Measurements from ENCODE around the gene CASZ1.

CASZ1 gene

GRCh38 chr1:10824821-10825540 is 28.5 kb upstream of the CASZ1 start:
- DNase-seq = no peak

GRCh38 chr1:10823000-10823401 is 26.6 kb upstream of the CASZ1 start:
- DNase-seq = peak; percentile 39

GRCh38 chr1:10821388-10821787 is 24.9 kb upstream of the CASZ1 start:
- DNase-seq = no peak

DNA sequence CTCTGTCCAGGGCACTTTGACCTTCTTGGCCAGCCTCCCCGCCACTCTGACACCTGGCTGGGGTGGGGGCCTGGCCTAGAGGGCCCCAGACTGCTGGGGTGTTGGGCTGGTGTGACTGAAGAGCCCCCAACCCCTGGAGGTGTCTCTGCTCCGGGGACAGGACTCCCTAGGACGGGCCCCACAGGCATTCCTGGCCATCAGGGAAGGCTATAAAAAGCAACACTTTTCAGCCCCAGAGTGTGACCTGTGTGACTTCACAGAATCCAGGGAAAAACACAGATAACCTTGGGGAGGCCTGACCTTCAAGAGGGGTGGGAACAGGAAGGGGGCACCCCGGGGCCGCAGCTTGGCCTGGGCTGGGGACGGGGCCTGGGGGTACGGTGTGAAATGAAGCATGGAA is 24.0 kb upstream of the CASZ1 start:
- no peak for DNase-seq

DNA sequence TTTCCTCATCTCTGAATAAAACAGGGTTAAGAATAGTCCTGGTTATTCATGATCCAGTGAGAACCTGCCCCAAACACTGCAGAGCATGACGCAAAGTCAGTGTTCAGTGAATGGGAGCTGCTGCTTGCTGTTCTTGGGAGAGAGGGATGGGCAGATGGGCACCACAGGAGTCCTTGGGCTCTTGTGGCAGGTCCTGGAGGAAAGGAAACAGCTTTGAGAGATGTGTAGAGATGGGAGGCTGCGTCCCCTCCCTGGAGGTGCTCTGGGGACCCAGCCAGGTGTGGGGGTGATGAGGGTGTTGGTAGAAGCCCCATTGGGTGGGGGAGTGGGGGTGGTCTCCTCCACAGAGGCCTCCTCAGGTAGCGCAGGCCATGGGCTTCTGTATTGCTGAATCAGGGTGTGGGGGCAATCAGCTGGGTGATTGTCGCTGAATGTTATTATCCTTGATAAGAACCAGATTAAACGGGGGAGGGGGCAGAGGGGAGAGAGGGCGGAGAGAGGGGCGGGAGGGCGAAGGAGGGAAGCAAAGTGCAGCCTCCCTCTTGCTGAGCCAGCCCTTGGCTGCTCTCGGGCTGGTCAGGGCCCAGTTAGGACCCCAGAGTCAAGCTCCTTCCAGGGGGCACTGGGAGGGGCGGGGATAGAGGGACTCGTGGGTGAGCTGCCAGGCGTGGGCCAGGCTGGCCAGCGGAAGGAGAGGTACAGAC is 22.9 kb upstream of the CASZ1 start:
- DNase-seq = no peak

DNA sequence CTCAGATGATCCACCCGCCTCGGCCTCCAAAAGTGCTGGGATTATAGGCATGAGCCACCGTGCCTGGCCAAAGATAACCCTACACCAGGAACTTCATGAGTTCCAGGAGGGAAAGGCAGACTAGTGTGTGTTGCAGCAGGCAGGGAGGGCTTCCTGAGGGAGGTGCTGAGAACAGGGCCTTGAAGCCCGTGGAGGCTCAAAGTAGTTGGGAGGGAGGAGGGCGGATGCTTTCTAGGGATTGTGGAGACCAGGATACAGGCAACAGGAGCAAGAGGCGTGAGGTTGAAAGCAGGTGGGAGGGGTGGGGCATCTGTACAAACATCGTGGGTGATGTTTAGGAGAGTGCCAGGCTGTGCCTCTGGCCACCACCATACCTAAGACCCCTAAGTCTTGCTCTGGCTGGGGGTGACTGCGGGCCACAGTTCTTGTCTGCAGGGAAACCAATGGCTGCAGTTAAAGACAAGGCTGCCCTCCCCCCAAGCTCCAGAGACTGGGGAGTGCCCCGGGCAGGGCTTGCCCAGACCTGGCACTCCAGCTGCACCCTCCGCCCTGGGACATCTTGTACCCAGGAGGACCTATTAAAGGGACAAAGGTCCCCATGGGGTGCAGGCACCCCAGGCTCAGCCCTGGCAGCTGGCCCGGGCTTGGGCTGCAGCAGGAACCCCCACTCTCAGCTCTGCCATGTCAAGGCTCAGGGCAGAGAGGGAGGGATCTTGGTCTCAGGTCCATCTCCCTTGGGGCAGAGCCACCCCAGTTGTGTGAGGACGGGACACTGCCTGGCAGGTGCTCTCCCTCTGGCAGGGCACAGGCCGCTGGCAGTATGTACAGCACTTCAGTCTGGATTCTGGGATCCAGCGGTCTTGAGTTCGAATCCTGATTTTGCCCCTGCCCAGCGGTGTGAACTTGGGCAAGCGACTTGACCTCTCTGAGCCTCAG is 22.1 kb upstream of the CASZ1 start:
- no peak for DNase-seq

DNA sequence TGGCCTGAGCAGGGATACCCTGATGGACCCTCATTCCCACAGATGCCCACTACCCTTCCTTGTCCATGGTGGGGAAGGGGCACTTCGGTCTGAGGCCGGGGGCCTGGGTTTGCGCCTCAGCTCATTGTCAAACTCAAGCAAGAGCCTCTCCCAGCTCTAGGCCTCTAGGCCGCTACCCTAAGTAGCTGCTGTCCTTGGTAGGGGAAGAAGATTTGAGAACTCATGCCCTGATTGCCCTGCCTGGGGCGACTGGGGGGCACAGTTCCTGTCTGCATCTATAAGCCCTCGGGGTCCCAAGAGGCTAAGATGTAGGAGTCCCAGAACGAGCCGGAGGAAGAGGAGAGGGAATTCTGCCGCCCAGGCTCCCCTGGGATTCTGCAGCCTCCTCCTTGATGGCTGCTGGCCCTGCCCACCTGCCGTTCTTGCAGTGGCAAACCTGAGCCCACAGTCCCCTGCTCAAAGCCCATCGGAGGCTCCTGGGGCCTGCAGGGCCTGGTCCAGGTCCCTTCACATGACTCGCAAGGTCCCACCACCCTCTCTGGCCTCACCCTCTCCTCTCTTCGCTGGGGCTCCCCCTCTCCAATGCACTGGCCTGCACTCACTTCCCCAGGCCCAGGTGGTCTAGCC is 20.4 kb upstream of the CASZ1 start:
- DNase-seq = no peak

- DNase-seq = no peak
These were observed 19.8 kb upstream of the CASZ1 start for GRCh38 chr1:10816233-10816632.

- DNase-seq = no peak
These were observed 19.4 kb upstream of the CASZ1 start for GRCh38 chr1:10815858-10816195.

GRCh38 chr1:10814976-10815857 is 18.8 kb upstream of the CASZ1 start:
- peak; percentile 48 for DNase-seq

GRCh38 chr1:10814312-10814711 is 17.9 kb upstream of the CASZ1 start:
- no peak for DNase-seq

DNA sequence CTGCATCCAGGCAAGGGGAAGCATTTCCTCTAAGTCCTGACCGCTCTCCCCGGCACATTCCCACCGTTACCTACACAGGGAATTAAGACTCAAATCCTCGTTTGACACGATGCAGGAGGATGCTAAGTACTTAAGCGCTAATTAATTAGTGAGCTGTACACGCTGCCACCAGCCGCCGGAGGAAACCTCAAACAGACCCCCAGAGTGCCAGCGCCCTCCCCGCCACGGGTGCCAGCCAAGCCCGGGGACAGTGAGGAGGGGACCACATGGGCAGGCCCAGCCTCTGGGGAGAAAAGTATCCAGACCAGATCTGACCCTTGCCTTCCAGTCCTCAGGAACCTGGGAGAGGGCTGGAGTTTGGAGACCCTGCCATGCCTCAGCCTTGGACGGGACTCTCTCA is 17.4 kb upstream of the CASZ1 start:
- no peak for DNase-seq

- no peak for DNase-seq
These were observed 16.0 kb upstream of the CASZ1 start for GRCh38 chr1:10812387-10812915.

GRCh38 chr1:10808441-10808840 is 12.0 kb upstream of the CASZ1 start:
- DNase-seq = no peak

DNA sequence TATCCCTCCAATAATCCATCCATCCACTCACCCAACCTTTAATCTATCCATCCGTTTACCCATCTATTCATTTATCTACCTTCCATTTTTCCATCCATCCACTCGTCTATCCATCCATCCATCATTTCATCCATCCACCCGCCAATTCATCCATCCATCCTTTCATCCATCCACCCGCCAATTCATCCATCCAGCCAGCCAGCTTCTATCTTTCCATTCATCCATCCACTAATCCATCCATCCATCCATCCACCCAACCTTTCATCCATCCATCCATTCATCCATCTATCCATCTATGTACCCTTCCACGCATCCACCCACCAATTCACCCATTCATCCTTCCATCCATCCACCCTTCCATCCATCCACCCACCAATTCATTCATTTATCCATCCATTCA is 10.5 kb upstream of the CASZ1 start:
- no peak for DNase-seq

DNA sequence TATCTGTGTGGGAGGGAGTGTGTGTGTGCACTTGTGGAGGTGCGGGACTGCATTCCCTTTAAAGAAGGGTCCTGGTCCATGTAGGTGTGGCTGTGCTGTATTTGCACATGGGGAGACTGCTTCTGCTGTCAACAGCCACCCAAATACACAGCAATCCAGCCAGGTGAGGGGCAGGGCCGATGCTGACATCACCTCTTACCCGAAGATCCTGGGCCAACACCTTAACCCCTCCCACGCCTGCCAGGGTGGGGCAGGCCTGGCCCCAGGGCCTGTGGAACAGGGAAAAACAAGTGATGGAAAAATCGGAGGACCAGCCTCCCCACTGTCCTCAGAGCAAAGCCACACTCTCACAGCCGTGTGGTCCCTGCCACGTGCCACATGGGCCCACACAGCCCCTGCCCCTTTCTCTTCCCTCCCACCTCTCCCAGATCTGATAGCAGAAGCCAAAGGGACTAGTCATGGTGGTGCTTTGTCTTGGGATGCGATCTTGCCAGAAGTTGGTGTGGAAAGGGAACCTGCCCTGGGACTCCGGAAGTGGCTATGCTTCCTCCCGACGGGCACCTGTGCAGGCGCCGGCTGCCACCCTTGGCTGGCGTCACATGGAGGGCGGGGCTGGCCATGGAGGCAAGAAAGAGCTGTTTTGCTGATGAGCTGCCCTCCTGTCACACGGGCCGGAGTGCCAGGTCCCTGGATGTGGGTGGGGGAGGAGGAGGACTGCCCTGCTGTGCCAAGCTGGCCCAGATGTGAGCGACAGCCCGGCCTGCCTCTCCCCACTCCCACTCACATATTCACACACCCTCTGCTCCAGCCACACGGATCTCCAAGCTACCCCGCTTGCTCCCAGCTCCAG is 7.8 kb upstream of the CASZ1 start:
- DNase-seq = peak; percentile 86

- no peak for DNase-seq
These were observed 6.7 kb upstream of the CASZ1 start for GRCh38 chr1:10802944-10803715.

DNA sequence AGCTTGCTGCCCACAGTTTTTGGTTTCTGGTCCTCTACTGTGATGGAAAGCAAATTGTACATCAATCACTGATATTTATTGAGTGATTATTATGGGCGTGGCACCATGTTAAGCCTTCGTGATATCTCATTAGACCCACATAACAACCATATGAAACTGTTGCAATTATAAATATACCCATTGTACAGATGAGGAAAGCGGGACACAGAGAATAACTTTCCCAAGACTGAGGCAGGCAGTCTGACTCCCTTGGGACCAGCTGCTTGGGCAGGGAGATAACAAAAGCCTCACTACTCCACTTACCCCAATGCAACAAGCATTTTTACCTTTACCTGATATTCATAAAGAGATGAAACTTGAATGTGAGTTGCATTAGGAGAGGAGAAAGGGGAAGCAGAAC is 4.3 kb upstream of the CASZ1 start:
- no peak for DNase-seq

GRCh38 chr1:10799726-10800125 is 3.3 kb upstream of the CASZ1 start:
- DNase-seq = no peak

Data from RPMI8226 (cell line).